CD14-positive monocyte (primary cell): ENCODE data around the gene SMIM35. TPM values are rescaled to one million over a fixed set of nuclear protein-coding genes. Genes with fewer than 3 reads are reported as not detected.
"Not testable (repeated sequence)": the region's sequence is repeated elsewhere in the genome, so short reads cannot be mapped to it uniquely, and the experiment has no call there.

Experiments used
- DNase-seq, 3 donors: peaks; one replicate each; pipeline ENCODE4 v3.0.0-alpha.2; 2011 to 2022
- H2AFZ ChIP-seq: 2 replicates; pipeline ENCODE4 v1.6.0; 2012; ENCODE audit warnings: mild to moderate bottlenecking, low read depth, low read length, inconsistent platforms; ENCODE audit not compliant: insufficient read depth, poor library complexity, severe bottlenecking
- H3K27ac ChIP-seq, 2 donors: 1 replicate in 1 of 2; 2 replicates in 1 of 2; pipeline ENCODE4 v1.5.1; 2012 to 2013; ENCODE audit warnings: low read length in 2 of 2, control low read depth in 1 of 2, inconsistent platforms in 1 of 2, low read depth in 1 of 2, mild to moderate bottlenecking in 1 of 2
- H3K27me3 ChIP-seq, 2 donors: one replicate each; pipeline versions ENCODE4 v1.6.0 to v1.6.1; 2011 to 2013; ENCODE audit warnings: low read length in 2 of 2; ENCODE audit not compliant: control insufficient read depth in 2 of 2, insufficient read depth in 2 of 2
- H3K36me3 ChIP-seq, 2 donors: replicated peaks in 1 of 2; 1 replicate in 1 of 2; 2 replicates in 1 of 2; pipeline versions ENCODE4 v1.5.1 to v1.6.1; 2012 to 2013; ENCODE audit warnings: low read length in 2 of 2, control low read depth in 1 of 2, inconsistent platforms in 1 of 2, mild to moderate bottlenecking in 1 of 2; ENCODE audit not compliant: insufficient read depth in 2 of 2, control insufficient read depth in 1 of 2
- H3K4me1 ChIP-seq, 2 donors: 1 replicate in 1 of 2; 2 replicates in 1 of 2; pipeline versions ENCODE4 v1.5.1 to v1.6.1; 2012 to 2013; ENCODE audit warnings: low read length in 2 of 2, control low read depth in 1 of 2, inconsistent platforms in 1 of 2, mild to moderate bottlenecking in 1 of 2, moderate library complexity in 1 of 2; ENCODE audit not compliant: insufficient read depth in 2 of 2, control insufficient read depth in 1 of 2
- H3K4me2 ChIP-seq: replicated peaks from 2 replicates; pipeline ENCODE3; 2012; ENCODE audit warnings: low read length, moderate library complexity, mild to moderate bottlenecking; ENCODE audit not compliant: poor library complexity, severe bottlenecking; ENCODE audit errors: extremely low read depth
- H3K4me3 ChIP-seq, 3 experiments: fragments of 200-600 bp in 1 of 3; sonication (generic) in 1 of 3; replicated peaks in 1 of 3; 1 replicate in 2 of 3; 2 replicates in 1 of 3; pipeline ENCODE4 v1.5.1; 2011 to 2013; ENCODE audit warnings: low read length in 3 of 3, mild to moderate bottlenecking in 3 of 3, control low read depth in 2 of 3, low read depth in 2 of 3, inconsistent platforms in 1 of 3, moderate library complexity in 1 of 3
- H3K79me2 ChIP-seq: 2 replicates; pipeline ENCODE4 v1.6.0; 2012; ENCODE audit warnings: mild to moderate bottlenecking, control low read depth, inconsistent platforms, low read length, moderate library complexity; ENCODE audit not compliant: insufficient read depth
- H3K9ac ChIP-seq: 2 replicates; pipeline ENCODE4 v1.6.0; 2017; ENCODE audit warnings: low read length, mild to moderate bottlenecking; ENCODE audit not compliant: insufficient read depth, poor library complexity, severe bottlenecking
- H3K9me3 ChIP-seq, 2 donors: replicated peaks in 1 of 2; 1 replicate in 1 of 2; 2 replicates in 1 of 2; pipeline versions ENCODE4 v1.5.1 to v1.6.1; 2012 to 2013; ENCODE audit warnings: low read length in 2 of 2, control low read depth in 1 of 2; ENCODE audit not compliant: control insufficient read depth in 1 of 2, insufficient read depth in 1 of 2
- H4K20me1 ChIP-seq: 2 replicates; pipeline ENCODE4 v1.6.0; 2012; ENCODE audit warnings: mild to moderate bottlenecking, low read length, control low read depth, moderate library complexity; ENCODE audit not compliant: insufficient read depth
- H3K27ac Mint-ChIP-seq, 7 donors: one replicate each; pipeline ENCODE4 v1.8.0; 2020; ENCODE audit warnings: mild to moderate bottlenecking in 7 of 7, mixed read lengths in 7 of 7, moderate library complexity in 6 of 7, inconsistent platforms in 2 of 7
- H3K27me3 Mint-ChIP-seq, 3 donors: one replicate each; pipeline ENCODE4 v1.8.0; 2021 to 2022; ENCODE audit warnings: low read depth in 3 of 3, mild to moderate bottlenecking in 3 of 3, mixed read lengths in 3 of 3, moderate library complexity in 3 of 3, inconsistent platforms in 1 of 3
- H3K36me3 Mint-ChIP-seq, 2 donors: one replicate each; pipeline ENCODE4 v1.8.0; 2020; ENCODE audit warnings: mixed read lengths in 2 of 2, inconsistent platforms in 1 of 2, mild to moderate bottlenecking in 1 of 2
- H3K4me1 Mint-ChIP-seq: one replicate; pipeline ENCODE4 v1.8.0; 2020; ENCODE audit warnings: mild to moderate bottlenecking, mixed read lengths
- H3K4me3 Mint-ChIP-seq, 2 donors: one replicate each; pipeline ENCODE4 v1.8.0; 2020; ENCODE audit warnings: mild to moderate bottlenecking in 2 of 2, mixed read lengths in 2 of 2, moderate library complexity in 1 of 2
- H3K9me3 Mint-ChIP-seq, 7 donors: one replicate each; pipeline ENCODE4 v1.8.0; 2020 to 2022; ENCODE audit warnings: mixed read lengths in 7 of 7, mild to moderate bottlenecking in 6 of 7, moderate library complexity in 6 of 7, inconsistent platforms in 2 of 7
- WGBS: methylation state at CpG from one replicate; pipeline ENCODE4 v1.1.5; 2013; ENCODE audit warnings: missing lambda C conversion rate; ENCODE audit not compliant: insufficient coverage; 5-methylcytosine and 5-hydroxymethylcytosine counted together
- intact Hi-C, 2 donors: fragments of 100-400 bp; cut with micrococcal nuclease; formaldehyde crosslinking; loops; one replicate each; pipeline versions ENCODE4 v1.15.0 to v1.15.1; 2023
- polyA plus RNA-seq, 3 donors: library from polyadenylated mRNA; depleted of rRNA in 1 of 3; unstranded in 2 of 3; stranded (reverse) in 1 of 3; fragments of 300-500 nt in 2 of 3; fragments of >200 nt in 1 of 3; fragmentation: Illumina TruSeq in 2 of 3; gene quantifications; 1 replicate in 2 of 3; 2 replicates in 1 of 3; pipeline ENCODE4 v1.2.3, GENCODE V29; 2012 to 2021
- TF ChIP-seq, protein P1 (sequence below): fragments of 200-600 bp; IDR thresholded peaks from one replicate; pipeline ENCODE4 v1.8.0; 2022; ENCODE audit warnings: antibody characterized with exemption, mild to moderate bottlenecking

Gene SMIM35
- polyA plus RNA-seq, 3 donors, result 0.05 to 0.29 (median 0.11) TPM

DNA sequence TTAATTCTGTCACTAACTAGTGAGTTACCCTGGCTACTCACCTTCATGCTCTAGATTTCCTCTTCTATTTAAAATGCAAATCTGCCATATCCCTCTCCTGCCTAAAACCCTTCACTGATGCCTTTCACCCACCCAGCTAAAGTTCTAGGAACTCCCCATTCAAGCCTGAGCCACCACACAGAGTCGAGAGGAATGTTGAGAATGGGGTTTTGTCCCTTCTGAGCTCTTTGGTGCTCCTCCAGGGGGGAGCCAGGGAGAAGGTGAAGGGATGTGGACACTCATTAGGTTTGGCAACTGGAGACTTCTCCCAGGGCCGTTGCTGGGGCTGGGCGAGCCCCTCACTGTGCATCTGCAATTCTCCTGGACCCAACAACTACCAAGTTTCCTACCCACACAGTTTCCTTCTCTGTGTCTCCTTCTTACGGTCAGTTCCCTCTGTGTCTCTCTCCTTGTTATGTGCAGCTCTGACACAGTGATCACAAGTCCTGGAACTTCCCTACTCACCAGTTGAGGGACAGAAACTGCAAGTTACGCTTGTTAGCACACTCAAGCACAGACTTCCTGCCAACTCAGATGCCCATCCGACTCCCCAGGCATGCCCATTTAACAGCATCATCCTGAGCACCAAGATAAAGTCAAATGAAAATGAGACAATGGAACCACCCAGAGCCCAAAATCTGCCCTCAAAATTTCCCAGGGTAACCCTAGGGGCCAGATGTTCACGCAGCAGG is 107.1 kb downstream of the SMIM35 start:
- Histone ChIP-seq H3K4me1 (peaks cover 67 to 77% of the 10 kb centered on the region in 2 donors), H3K27me3 (no peaks in the 10 kb centered on the region), H3K4me2 (peak overlapping the region; percentile 66), H3K36me3 (no peaks in the 10 kb centered on the region), H4K20me1 (no peaks in the 10 kb centered on the region), H3K27ac (peak overlapping the region; percentile 93 to 98), H3K79me2 (peaks cover 6% of the 10 kb centered on the region), H2AFZ (no peak overlapping the region), H3K9me3 (no peaks in the 10 kb centered on the region), H3K4me3 (peak overlapping the region in 1 of 3 experiments; percentile 57), H3K9ac (peak overlapping the region; percentile 72)
- peaks cover 15% of the 10 kb centered on the region in 2 donors for H3K36me3 Mint-ChIP-seq
- peak overlapping the region; percentile 97 to 100 (median 98) for H3K27ac Mint-ChIP-seq
- H3K4me1 Mint-ChIP-seq, result peaks cover 85% of the 10 kb centered on the region
- peaks cover 0 to 5% (median 0%) of the 10 kb centered on the region in 7 donors for H3K9me3 Mint-ChIP-seq
- 14% methylated on average over 4 of the region's 7 CpGs for whole genome bisulfite sequencing
- TF ChIP-seq, protein P1, sequence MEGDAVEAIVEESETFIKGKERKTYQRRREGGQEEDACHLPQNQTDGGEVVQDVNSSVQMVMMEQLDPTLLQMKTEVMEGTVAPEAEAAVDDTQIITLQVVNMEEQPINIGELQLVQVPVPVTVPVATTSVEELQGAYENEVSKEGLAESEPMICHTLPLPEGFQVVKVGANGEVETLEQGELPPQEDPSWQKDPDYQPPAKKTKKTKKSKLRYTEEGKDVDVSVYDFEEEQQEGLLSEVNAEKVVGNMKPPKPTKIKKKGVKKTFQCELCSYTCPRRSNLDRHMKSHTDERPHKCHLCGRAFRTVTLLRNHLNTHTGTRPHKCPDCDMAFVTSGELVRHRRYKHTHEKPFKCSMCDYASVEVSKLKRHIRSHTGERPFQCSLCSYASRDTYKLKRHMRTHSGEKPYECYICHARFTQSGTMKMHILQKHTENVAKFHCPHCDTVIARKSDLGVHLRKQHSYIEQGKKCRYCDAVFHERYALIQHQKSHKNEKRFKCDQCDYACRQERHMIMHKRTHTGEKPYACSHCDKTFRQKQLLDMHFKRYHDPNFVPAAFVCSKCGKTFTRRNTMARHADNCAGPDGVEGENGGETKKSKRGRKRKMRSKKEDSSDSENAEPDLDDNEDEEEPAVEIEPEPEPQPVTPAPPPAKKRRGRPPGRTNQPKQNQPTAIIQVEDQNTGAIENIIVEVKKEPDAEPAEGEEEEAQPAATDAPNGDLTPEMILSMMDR, result no peak
- intact Hi-C loops, result loop anchor here in 1 of 2 donors (1.0 kb wide), 1 partner anchor 9 kb away; no protein-coding TSS in a partner anchor
- DNase-seq, result peak; percentile 89 to 97 (median 90)
- H3K27me3 Mint-ChIP-seq, result peaks cover 0 to 3% (median 1%) of the 10 kb centered on the region in 3 donors
- peak overlapping the region; percentile 54 to 73 for H3K4me3 Mint-ChIP-seq

DNA sequence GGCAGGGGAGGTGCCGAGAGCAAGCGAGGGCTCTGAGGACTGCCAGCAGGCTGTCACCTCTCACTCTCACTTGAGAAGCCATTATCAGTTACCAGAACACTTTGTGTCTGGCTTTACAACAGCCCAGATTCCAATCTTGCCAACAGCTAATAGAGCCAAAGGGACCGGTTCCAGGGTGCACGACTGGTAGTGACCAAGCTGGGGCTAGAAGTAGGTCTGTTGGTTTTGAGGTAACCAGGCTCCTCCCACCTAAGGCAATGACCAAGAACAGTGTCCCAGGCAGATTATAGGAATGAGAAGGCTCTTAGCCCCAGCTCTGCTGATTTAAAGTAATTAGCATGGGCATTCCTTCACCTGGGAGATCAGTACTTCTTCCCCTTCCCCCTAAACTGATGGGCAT is 107.8 kb downstream of the SMIM35 start:
- peaks cover 0 to 4% (median 0%) of the 10 kb centered on the region in 3 donors for H3K27me3 Mint-ChIP-seq
- H4K20me1 ChIP-seq, result no peaks in the 10 kb centered on the region
- 92% methylated on average over 2 of the region's 4 CpGs for WGBS
- no peak overlapping the region for H2AFZ ChIP-seq
- H3K4me3 ChIP-seq, result peak overlapping the region in 1 of 3 experiments; percentile 57
- peak overlapping the region; percentile 72 for H3K9ac ChIP-seq
- peak overlapping the region; percentile 93 to 98 for H3K27ac ChIP-seq
- no peaks in the 10 kb centered on the region for H3K27me3 ChIP-seq
- H3K4me1 ChIP-seq, result peaks cover 71 to 79% of the 10 kb centered on the region in 2 donors
- H3K27ac Mint-ChIP-seq, result peak overlapping the region; percentile 97 to 100 (median 98)
- H3K9me3 Mint-ChIP-seq, result peaks cover 0 to 4% (median 0%) of the 10 kb centered on the region in 7 donors
- peaks cover 13 to 14% of the 10 kb centered on the region in 2 donors for H3K36me3 Mint-ChIP-seq
- H3K79me2 ChIP-seq, result peaks cover 3% of the 10 kb centered on the region
- TF ChIP-seq, protein P1, result no peak
- intact Hi-C loops, result loop anchor here in 1 of 2 donors (1.0 kb wide), 1 partner anchor 9 kb away; no protein-coding TSS in a partner anchor
- H3K4me3 Mint-ChIP-seq, result peak overlapping the region in 1 of 2 donors; percentile 73
- peaks cover 85% of the 10 kb centered on the region for H3K4me1 Mint-ChIP-seq
- peak overlapping the region; percentile 66 for H3K4me2 ChIP-seq
- H3K9me3 ChIP-seq, result no peaks in the 10 kb centered on the region
- no peaks in the 10 kb centered on the region for H3K36me3 ChIP-seq
- no peak for DNase-seq

DNA sequence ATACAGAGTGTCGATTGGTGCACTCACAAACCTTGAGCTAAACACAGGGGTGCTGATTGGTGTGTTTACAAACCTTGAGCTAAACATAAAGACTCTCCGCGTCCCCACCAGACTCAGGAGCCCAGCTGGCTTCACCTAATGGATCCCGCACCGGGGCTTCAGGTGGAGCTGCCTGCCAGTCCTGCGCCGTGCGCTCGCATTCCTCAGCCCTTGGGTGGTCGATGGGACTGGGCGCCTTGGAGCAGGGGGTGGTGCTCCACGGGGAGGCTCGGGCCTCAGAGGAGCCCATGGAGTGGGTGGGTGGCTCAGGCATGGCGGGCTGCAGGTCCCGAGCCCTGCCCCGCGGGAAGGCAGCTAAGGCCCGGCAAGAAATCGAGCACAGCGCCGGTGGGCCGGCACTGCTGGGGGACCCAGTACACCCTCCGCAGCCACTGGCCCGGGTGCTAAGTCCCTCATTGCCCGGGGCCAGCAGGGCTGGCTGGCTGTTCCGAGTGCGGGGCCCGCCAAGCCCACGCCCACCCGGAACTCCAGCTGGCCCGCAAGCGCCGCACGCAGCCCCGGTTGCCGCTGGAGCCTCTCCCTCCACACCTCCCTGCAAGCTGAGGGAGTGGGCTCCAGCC is 108.4 kb downstream of the SMIM35 start:
- H3K9me3 ChIP-seq, H3K4me3 Mint-ChIP-seq, H3K4me3 ChIP-seq, H4K20me1 ChIP-seq, H3K36me3 ChIP-seq, H2AFZ ChIP-seq, H3K9ac ChIP-seq, H3K9me3 Mint-ChIP-seq, H3K4me2 ChIP-seq, intact Hi-C loops, DNase-seq, H3K27me3 Mint-ChIP-seq, H3K27me3 ChIP-seq, H3K79me2 ChIP-seq: not testable (repeated sequence)
- Mint-ChIP-seq H3K4me1 (peaks cover 86% of the 10 kb centered on the region), H3K27ac (peak overlapping the region in 6 of 7 donors; percentile 69 to 100 (median 95)), H3K36me3 (peaks cover 10 to 14% of the 10 kb centered on the region in 2 donors)
- WGBS, result 100% methylated on average over 9 of the region's 36 CpGs
- peaks cover 76 to 84% of the 10 kb centered on the region in 2 donors for H3K4me1 ChIP-seq
- H3K27ac ChIP-seq, result peak overlapping the region; percentile 93 to 98
